Activated T-helper 1 cell treated with anti-CD3 and anti-CD28 coated beads, Interleukin-2, amount 50 U/mL, for 16 hours (primary cell): Measurements from ENCODE around the gene FRMD1.

ENCODE experiments used
- DNase-seq, 2 donors: peaks; one replicate each; pipeline ENCODE4 v3.0.0-alpha.2; 2020; ENCODE audit warnings: low read depth in 1 of 2, low spot score in 1 of 2

Gene FRMD1

DNA sequence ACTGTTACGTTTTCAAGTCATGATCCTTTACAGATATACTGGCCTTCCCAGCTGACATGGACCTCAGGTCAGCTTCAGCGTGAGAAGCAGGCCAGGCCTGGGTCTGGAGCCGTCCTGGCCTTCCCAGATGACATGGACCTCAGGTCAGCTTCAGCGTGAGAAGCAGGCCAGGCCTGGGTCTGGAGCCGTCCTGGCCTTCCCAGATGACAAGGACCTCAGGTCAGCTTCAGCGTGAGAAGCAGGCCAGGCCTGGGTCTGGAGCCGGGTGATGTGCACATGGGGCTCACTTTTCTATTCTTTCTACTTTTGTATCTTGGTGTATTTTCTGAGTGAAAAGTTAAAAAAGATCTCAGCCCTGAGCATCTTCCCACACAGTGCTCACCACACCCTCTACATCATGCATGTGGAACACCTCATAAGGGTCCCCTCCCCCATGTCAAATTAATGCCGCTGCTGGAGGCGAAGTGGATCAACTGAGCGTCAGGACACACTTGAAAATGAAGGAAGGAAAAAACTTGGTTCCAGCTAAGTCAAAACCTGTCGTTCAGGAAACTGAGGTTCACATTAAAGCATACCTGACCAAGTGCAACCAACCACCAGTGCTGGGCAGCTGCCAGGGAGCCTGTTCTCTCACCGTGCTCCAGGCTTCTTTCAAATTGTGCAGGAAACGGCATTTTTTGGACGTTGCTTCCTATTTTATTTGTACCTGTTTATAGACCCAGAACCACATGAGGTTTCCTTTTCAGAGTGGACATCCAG lies 49.4 kb downstream of the FRMD1 start:
- DNase-seq: no peak

DNA sequence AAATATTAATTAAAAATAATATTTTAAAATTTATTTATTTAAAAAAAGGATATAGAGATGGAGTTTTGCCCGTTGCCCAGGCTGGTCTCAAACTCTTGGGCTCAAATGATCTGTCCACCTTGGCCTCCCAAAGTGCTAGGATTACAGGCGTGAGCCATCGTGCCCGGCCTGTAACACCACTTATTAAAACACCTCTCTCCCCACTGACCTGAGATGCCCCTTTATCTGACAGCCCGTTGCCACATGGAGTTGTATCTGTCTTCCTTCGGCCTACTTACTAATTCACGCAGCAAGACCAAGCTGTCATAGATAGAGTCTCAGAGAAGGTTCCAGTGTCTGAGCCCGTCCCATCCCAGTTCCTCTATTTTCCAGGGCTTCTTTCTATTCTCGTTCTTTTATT lies 50.8 kb downstream of the FRMD1 start:
- DNase-seq: no peak

DNA sequence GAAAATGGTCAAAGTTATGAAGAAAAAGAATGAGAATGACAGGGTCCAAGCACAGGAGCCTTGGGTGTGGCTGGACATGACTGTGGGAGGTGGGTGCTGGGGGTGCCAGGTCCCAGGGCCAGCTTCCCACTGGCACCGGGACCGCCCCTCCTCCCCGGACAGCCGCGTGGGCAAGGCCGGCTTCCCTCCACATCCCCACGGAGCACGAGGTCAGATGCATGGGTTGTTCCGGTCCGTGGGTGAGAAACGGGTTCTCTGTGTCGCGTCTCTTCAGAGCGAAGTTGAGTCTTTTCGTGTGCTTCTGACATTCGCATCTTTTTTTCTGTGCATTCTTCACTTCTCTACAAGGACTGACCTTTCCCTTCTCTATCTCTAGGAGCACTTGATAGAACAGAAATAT lies 51.5 kb downstream of the FRMD1 start:
- no peak for DNase-seq

DNA sequence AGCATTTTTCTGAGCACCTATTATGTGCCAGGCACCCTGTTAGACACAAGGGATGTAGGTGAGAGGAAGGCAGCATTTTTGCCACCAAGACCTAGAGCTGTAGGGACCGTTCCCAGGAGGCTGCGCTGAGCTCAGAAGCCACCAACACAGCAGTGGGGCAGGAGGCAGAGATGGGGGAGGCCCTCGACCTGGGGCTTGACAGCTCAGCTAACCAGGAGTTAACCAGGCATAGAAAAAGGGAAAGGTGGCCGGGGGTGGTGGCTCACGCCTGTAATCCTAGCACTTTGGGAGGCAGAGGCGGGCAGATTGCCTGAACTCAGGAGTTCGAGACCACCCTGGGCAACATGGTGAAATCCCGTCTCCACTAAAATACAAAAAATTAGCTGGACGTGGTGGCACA lies 52.1 kb downstream of the FRMD1 start:
- no peak for DNase-seq

DNA sequence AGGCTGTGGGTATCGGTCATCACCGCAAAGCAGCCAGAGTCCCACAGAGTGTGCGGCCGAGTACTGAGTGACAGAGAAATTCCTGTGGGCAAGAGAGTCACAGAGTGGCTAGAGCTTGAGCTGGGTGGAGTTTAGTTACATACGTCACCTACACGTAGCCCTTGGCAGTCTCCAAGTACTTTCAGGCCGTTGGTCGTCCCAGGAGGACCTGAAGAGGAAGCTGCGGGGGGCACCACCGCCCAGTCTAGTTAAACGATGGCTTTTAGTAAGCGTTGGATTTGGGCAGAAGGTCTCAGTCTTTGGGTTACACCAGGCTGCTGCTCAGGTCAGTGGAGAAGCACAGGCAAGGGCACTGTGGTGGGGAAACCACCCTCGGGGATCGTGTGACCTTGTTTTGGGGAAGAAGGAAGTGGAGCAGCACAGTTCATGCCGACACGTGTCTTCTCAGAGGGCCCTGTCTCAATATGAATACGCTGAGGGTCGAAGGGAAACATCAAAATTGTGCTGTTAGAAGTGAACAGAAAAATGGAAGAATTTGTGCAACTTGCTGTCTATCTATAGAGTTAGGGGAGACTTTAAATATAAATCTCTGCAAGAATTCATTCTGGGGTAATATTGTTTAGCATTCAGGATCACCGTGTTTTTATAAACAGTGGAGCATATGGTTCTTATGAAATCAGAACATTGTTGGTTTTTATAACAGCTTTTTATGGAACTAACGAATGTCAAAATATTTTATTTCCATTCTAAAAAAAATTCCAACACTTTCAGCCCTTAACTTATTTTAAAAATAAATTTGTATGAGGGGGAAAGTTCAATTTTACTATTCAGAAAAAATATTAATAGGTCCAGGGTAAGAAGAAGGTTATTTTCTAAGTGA lies 52.9 kb downstream of the FRMD1 start:
- DNase-seq: no peak

DNA sequence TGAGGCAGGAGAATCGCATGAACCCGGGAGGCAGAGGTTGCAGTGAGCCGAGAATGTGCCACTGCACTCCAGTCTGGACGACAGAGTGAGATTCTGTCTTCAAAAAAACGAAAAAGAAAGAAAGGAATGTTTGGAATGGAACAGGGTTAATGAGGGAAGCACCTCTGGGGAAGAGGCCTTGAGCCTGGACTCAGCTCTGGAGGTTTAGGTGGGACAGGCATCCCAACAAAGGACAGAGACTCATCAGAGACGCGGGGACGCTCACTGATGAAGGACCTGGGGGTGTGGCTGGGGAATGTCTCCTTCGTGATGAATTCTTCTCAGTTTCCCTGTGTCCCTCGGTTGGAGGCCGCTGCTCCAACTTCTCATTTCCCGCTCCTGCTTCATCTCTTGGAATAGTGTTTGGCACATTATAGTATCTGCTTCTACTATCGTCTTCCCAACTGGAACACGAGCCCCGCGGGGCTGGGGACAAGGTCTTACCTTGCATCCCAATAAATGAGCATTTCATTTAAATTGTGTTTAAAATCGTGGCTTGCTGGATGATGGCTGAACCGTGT lies 54.0 kb downstream of the FRMD1 start:
- DNase-seq: no peak

DNA sequence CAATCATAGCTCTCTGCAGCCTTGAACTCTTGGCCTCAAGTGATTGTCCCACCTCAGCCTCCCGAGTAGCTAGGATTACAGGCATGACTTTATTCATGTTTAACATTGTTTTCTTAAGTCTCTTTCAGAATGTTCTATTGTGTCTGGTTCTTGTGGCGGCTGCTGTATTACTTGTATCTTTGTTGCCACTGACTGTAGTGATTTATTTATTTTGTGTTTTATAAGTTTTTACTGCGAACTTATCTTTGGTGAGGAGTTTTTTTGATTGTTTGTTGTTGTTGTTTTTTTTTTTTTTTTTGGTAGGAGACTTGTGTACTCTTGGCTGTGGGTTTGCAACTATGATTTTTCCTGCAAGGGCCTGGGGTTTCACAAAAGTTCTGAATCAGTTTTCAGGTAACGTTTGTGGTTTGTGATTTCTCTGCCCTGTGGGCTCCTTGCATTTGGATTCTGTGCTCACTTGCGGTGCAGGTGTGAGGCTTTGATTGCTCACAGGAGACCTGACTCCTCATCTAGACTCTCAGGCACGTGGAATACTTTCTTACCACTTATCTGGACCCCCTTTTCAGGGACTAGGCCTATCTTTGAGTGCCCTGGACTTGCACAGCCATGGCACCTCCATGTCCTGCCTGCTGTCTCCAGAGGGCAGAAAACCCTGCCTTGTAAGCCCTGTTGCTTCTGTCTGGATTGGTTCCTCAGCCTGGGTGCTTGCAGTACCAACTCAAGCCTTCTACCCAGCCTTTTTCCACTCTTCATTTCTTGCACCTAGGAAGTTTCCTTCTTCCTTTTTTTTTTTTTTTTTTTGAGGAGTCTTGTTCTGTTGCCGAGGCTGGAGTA lies 56.3 kb downstream of the FRMD1 start:
- DNase-seq: no peak

DNA sequence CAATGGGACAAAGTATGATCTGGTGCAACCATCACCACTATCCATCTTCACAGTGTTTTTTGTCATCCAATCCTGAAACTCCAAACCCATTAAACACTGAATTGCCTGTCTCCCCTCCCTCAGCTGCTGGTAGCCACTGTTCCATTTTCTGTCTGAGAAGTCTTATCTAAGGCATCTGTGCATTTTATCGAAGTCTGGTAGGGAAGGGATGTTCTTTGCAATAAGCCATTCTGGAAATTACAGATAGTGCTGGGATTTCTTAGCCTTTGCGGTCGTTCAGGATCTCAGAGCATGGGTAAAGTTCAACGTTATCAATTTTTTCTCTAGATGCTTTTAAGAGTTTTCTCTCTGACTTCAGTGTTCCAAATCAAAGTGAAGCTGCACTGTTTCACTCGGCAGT lies 57.4 kb downstream of the FRMD1 start:
- no peak for DNase-seq

DNA sequence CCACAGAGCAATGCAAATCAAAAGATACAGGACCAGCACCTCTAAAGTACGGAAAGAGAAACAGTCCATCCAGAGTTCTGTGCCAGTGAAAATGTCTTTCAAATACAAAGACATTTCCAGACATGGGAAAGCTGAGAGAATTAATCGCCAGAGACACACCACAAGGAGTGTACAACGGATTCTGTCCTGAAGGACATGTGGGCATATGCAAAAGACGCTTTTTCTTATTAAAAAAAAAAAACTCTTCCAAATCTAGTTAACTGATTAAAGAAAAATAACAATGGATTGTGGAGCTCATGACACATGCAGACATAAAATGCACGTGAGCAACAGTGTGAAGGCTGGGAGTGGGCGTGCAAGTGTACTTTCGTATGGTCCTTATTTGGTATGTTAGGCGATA lies 58.8 kb downstream of the FRMD1 start:
- no peak for DNase-seq

DNA sequence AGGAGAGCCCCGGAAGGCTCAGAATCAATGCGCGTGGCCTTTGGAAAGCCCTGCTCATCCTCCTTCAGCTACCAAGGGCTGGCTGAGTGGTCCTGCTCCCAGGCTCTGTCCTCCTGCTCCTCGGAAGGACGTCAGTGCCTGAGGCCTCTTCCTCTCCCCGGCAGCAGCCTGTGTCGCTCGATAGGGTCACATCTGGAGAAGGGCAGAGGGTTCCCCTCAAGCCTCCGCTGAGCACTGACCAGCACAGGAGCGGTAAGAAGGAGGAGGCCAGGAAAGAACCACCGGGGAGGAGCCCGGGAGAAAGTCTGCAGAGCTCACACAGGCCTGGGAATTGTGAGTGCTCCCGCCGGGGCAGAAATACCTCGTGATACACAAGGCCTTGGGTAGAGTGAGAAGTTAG lies 60.3 kb downstream of the FRMD1 start:
- no peak for DNase-seq

DNA sequence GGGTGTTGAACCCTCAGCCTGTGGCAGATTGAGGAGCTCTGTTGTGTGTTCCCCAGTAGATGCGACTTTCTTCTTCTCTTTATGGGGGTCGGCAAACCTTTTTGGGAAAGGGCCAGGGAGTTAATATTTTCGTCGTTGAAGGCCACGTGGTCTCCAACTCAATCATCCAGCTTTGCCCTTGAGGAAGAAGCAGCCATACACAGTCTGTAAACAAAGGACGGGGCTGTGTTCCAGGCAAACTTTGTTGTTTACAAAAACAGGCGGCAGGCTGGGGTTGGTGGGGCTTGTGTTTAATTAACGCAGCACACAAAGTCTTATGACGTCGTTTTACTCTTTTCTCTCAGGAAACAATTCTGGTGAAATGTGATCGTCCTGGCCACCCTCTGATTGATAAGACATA lies 61.4 kb downstream of the FRMD1 start:
- no peak for DNase-seq

DNA sequence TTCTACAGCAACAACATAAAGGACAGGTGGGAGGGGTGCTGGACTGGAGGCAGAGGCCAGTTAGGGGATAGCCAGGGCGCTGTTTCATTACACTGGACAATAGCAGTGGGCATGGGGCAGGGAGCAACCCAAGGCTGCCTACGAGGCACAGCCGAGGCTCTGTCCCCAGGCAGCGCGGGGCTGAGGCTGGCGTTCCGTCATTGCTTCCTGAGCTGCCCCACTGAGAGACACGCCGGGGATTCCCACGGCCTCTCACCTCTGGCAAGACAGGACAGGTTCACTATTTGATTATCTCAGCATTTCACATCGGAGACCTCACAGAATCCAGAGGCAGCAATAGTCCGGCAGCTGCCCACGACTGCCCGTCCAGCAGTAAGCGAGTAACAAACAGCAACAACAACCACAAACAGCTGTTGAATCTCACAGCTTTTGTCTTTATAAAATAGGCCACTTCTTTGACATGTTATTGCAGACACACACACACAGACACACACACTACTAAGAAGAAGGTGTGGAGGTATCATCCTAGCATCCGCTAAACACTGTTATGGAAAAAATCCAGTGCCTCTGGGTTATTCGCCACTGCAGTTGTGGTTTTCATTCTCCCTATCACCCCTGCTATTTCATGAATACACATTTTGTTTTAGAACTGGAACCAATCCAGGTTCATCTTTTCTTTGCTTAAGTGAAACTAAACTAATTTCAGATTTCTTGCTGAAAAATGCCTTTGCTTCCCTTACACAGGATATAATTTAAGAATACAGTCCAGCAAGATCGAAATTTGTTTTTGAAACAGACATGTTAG lies 62.1 kb downstream of the FRMD1 start:
- no peak for DNase-seq

DNA sequence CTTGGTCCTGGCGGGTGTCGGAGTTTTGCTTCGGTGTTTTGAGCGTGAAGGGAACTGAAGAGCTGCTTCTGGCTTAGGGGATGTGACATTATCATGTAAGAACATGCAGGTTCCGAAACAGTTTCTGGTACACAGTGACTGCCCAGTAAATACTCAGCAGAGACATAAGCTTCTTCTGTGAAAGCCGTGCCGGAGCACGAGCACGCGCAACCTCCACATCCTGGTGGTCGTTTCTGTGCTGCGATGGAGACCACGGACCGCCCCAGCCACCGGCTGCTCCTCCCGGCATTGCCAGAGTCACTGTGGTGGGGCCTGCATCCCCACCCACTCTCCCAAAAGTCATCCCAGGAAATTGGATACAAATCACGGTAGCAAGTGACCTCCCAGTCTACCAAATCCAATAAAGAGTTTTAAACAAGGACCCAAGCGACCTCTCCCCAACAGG lies 62.8 kb downstream of the FRMD1 start:
- DNase-seq: no peak

DNA sequence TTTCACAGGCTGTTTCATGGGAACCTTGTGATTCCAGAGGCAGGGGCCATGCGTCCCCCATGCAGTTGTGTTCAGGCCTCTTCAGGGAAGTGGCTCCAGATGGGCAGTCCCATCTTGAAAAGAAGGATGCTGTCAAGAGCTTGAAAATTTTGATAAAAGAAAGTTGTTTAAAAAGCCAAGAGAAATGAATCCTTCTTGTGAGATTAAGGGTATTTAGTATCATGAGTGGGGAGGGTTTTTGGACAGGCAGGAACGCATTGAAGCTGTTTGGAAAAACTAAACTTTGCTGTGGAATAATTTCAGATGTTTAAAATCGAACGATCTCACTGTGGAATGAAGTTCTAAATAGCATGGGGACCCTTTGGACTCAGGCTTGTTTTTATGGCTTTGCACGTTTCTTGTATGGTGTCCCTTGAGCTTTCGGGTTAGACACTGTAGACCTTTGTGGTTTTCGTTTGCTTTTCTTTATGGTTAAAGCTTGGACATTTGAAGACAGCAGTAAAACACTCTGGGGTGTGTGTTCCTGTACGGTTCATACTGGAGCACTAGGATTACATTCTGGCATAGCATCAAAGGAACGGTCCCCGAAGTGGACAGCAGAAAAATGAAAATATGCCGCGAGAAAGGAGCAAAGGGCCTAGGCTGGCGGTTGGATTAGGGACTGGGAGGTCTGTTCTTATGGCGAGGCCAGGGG lies 63.4 kb downstream of the FRMD1 start:
- no peak for DNase-seq

DNA sequence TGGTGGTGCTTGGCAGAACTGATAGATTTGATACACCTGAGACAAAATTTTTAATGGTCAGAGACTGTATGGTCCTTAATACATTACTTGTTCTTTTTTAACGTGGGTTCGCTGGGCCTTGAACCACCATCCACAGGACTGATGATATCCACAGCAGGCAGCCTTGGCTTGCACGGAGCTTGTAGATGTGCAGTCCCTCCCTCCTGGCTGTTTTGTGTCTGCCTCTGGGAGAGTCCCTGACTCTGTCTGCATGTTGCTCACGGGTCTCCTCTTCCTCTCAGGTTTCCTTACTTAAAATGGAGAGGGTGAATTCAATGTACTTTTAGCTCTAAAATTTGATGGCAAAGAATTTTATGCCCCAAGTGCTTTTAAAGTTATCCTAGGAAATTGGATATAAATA lies 64.0 kb downstream of the FRMD1 start:
- DNase-seq: no peak

DNA sequence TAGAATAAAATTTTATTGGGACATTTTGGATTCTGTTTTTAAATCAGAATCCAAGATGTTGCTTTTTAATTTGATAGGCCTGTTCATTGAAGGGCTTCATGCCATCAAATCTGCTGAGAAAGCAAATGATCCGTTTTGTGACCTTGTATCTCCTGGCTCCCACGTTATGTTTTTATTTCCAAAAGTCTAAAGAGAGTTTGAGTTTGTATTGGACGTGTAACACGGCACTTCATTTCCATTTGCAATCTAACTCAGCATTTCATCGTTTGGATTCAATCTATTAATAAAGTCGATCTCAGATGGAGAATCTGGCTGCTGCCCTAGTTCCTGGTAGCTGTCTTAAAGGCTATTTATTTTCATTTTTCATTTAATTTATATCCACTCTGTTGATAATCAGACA lies 64.6 kb downstream of the FRMD1 start:
- DNase-seq: no peak

DNA sequence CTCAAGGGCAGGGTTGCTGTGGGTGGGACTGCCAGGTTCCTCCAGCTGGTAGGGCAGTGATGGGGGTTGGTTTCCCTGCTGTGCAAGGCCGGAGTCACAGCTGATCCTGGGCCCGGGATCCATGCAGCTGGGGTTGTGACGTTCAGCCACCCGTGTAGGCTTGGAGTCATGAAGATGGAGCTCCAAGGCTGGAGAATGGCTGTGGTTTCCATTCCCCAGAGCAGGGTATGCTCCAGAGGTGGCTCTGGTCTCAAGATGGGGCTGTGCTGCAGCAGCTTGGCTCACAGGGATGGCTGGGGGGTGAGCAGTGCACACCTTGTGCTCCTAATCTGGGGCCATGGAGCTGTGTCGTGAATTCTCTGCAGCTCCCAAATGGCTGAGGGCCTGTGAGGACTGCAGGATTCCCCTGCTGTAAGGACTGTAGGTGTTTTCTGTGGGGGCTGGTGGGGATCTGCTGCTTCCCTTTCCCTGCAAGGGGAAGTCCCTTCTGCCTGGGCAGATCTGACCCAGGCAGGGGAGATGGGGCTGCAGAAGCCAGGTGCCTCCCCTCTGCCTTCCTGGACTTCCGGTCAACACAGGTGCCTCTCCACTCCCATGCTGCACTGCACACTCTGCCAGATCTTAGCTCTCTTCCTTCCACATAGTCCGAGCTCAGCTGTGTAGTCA lies 65.6 kb downstream of the FRMD1 start:
- DNase-seq: no peak

DNA sequence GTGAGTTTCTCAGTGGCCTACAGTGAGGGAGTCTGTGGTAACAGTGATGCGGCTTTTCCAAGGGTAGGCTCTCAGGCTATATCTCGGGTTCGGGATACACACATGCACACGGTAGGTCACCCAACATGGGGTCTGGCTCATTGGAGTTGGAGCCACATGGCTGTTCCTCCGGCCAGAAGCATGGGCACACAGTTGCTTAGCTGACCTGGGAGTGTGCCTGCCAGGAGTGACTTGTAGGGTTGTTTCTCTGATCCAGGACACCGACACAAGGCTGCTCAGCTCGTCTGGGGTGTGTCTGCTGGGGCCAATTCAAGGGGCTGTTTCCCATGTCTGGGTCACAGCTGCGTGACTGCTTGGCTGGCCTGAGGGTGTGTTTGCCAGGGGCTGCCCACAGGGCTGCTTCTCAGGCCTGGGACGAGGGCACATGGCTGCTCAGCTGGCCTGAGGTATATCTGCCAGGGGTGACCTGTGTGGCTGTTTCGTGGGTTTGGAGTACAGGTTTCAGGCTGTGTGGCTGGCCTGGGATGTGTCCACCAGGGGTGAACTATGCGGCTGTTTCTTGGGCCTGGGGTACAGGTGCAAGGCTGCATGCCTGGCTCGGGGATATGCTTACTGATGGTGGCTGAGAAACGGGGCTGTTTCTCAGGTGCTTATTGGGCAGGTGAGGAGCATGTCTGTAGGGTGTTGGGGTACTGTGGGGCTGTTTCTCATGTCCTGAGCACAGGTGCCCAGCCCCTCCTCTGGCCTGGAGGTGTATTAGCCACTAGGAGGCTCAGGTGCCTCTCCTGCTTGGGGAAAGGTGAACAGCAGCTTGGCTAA lies 66.4 kb downstream of the FRMD1 start:
- DNase-seq: no peak

DNA sequence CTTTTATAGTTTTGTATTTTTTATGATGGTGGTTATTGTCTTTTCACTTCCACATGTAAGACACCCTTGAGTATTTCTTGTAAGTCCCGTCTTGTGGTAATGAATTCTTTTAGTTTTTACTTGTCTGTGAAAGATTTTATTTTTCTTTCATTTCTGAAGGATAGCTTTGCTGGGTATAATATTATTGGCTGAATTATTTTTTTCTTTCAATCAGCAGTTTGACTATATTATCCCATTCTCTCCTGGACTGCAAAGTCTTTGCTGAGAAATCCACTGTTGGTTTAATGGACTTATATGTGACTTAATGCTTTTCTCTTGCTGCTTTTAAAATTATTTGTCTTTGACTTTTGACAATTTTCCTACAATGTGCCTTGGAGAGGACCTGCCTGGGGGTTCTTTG lies 67.7 kb downstream of the FRMD1 start:
- DNase-seq: no peak
